HG03520 (cell line): Measurements from ENCODE around the gene VMO1.
A peak's percentile ranks its signal among the peaks of the same experiment; 100 is the strongest.
"Not testable (repeated sequence)": the region's sequence is repeated elsewhere in the genome, so short reads cannot be mapped to it uniquely, and the experiment has no call there.

Experiments used
- ATAC-seq: cut with Tn5 transposase; IDR thresholded peaks from one replicate; pipeline ENCODE4 v1.9.1; 2021; ENCODE audit warnings: mild to moderate bottlenecking, moderate library complexity; ENCODE audit not compliant: unreplicated experiment

Gene VMO1

DNA sequence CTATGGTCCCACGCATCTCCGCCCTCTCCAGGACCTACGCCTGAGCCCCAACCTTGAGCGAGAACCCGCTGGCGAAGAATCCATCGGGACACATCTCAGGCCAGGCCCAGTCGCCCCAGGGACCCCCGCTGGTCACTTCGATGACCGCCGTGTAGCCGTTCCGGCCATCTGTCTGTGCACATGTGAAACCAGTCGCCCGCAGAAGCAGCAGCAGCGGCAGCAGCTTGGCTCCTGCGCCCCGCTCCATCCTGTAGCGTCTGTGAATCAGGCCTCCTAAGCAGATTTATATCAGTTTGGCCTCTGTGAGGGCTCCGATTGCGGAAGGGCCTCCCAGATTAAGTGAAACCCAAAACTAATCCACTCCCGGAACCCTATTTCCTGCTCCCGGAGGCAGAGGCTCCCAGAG is at the start of gene VMO1:
TSS of gene VMO1 (minus strand) at position 259 of the 406 bp plus-strand sequence. CDS start at position 247, 12 bp downstream.
- ATAC-seq, result no peak

GRCh38 chr17:4834681-4835020 is 48.5 kb upstream of the VMO1 start:
- no peak for ATAC-seq

GRCh38 chr17:4833941-4834680 is 47.9 kb upstream of the VMO1 start:
- ATAC-seq, result no peak

DNA sequence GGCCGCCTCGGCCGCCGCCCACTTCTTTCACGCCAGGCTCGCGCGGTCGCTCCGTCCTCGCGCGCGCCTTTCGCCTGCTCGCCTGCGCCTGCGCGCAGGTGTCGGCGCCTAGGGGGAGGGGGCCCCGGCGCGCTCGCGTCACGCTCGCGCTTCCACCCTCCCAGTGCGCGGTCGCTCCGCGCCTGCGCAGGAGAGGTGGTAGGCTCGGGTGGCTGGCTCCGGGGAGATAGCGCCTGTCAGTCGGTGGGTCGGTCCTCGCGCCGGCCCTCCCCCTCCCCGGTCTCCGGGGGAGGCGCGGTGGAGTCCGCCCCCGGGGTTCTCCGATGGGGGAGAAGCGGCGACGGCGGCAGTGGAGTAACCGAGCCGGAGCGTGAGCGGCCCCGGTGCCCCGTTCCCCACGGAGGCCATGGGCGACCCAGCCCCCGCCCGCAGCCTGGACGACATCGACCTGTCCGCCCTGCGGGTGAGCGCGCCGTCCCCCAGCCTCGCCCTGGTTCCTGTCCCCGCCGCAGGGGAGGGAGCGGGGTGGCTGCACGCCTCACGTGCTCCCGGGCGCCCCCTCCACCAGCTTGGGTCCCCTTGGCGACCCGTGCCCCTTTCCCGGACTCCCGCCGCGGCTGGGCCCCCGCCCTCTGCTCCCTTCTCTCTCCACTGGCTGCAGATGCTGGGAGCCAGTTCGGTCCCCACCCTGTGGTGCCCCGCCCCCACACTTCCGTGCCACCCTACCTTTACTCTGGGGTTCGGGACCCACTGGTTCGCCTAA is 47.2 kb upstream of the VMO1 start, which contains the start of gene MINK1:
TSS of gene MINK1 (plus strand) at position 163 of the 763 bp plus-strand sequence. CDS start at position 407, 244 bp downstream.
- peak; percentile 91 for ATAC-seq

GRCh38 chr17:4832829-4833177 is 46.6 kb upstream of the VMO1 start:
- ATAC-seq, result not testable (repeated sequence)

- no peak for ATAC-seq
These were observed 41.2 kb upstream of the VMO1 start for GRCh38 chr17:4827399-4827798.

GRCh38 chr17:4823373-4824089 is 37.4 kb upstream of the VMO1 start:
- no peak for ATAC-seq

GRCh38 chr17:4822835-4823234 is 36.7 kb upstream of the VMO1 start:
- no peak for ATAC-seq

GRCh38 chr17:4818276-4818675 is 32.1 kb upstream of the VMO1 start:
- ATAC-seq, result no peak

DNA sequence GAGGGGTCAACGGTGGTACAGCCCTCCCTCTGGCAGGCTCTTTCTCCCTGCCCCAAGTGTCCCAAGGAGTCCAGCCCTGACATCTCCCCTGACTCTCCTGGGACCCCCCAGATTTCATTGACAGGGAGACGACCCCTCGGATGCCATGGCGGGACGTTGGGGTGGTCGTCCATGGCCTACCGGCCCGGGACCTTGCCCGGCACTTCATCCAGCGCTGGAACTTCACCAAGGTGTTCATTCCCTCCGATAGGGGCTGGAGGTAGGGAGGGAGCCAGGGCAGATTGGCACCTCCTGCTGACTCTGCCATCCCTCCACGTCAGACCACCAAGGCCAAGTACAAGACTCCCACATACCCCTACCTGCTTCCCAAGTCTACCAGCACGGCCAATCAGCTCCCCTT is 30.7 kb upstream of the VMO1 start:
- no peak for ATAC-seq

GRCh38 chr17:4815043-4815675 is 29.0 kb upstream of the VMO1 start:
- ATAC-seq, result no peak

GRCh38 chr17:4812690-4813089 is 26.5 kb upstream of the VMO1 start:
- no peak for ATAC-seq

DNA sequence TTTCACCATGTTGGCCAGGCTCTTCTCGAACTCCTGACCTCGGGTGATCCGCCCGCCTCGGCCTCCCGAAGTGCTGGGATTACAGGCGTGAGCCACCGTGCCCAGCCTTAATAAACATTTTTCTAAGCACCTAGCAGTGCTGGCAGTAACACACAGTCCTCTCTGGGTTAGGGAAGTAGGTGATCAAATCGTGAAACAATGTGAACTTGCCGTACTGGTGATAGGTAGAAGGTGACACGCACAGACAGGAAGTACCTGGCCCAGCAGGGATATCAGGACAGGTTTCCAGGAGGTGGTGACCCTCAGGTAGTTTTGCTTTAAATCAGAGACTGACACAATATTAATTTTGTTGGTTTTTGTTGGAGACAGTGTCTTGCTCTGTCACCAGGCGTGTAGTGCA is 25.3 kb upstream of the VMO1 start:
- ATAC-seq, result no peak

GRCh38 chr17:4810696-4811290 is 24.6 kb upstream of the VMO1 start:
- no peak for ATAC-seq

- no peak for ATAC-seq
These were observed 22.2 kb upstream of the VMO1 start for GRCh38 chr17:4808378-4808767.

GRCh38 chr17:4807605-4808377 is 21.6 kb upstream of the VMO1 start:
- ATAC-seq, result no peak

GRCh38 chr17:4806777-4807604 is 20.8 kb upstream of the VMO1 start, which contains the start of gene PLD2:
Gene PLD2, plus strand, starts transcription at chr17:4807152. Its CDS starts 621 bp downstream, at chr17:4807773.
- ATAC-seq, result peak; percentile 81

DNA sequence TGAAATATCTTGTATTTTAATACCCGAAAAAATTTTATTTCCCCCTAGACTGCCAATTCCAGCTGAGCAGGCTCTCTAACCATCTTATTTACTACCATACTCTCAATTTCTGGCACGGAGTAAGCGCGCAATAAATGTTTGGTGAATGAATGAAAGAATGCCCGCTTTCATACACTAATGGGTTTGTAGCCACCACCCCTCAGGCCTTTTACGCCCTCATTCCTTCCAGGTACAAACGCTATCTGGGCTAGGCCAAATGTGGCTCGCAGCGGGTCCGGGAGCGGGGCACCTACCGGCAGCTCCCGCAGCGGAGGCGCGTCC is 20.3 kb upstream of the VMO1 start:
- no peak for ATAC-seq

DNA sequence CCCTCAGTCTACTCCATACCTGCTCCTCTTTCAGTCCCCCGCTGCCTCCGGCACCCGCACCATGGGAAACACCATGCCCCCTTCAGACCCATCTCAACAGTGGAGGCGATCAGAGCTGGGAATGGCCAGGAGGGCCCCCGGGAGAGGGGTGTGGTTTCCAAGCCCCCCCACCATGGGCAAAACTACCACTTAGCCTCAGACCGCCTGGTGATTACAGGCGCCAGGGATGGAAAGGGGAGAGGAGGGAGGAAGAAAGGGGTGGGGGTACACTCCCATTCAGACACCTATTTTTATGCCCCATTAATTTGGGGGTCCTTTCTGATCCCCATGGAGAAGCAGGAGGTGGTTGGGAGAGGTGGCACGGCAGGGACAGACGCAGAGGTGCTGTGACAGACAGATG is 16.1 kb upstream of the VMO1 start, which contains the start of gene C17orf114:
TSS of gene C17orf114 (minus strand) at position 101 of the 400 bp plus-strand sequence.
- no peak for ATAC-seq
